Small intestine (tissue), 7 donors: ENCODE results near the gene TNFRSF19. TPM values are rescaled to one million over a fixed set of nuclear protein-coding genes. Genes with fewer than 3 reads are reported as not detected.
"Not testable (repeated sequence)": the region's sequence is repeated elsewhere in the genome, so short reads cannot be mapped to it uniquely, and the experiment has no call there.

Experiments used
- DNase-seq, 2 donors: peaks; one replicate each; pipeline versions ENCODE4 v3.0.0 to v3.0.0-alpha.2; 2013
- FAIRE-seq: peaks from 2 replicates; lab custom pipeline; 2012; peaks lifted over from hg19 to GRCh38; lab: Jason Lieb, UNC
- H3K27ac ChIP-seq, 3 donors: one replicate each; pipeline ENCODE4 v1.5.1; 2013; ENCODE audit warnings: low read length in 2 of 3, mild to moderate bottlenecking in 2 of 3, control low read depth in 1 of 3, inconsistent platforms in 1 of 3, low read depth in 1 of 3, moderate library complexity in 1 of 3
- H3K27me3 ChIP-seq, 3 donors: one replicate each; pipeline ENCODE4 v1.6.1; 2013; ENCODE audit warnings: low read length in 3 of 3, inconsistent platforms in 1 of 3; ENCODE audit not compliant: control insufficient read depth in 3 of 3, insufficient read depth in 3 of 3
- H3K36me3 ChIP-seq, 3 donors: one replicate each; pipeline ENCODE4 v1.6.1; 2013; ENCODE audit warnings: low read length in 3 of 3, inconsistent platforms in 1 of 3, low read depth in 1 of 3, mild to moderate bottlenecking in 1 of 3, moderate library complexity in 1 of 3; ENCODE audit not compliant: control insufficient read depth in 3 of 3, insufficient read depth in 2 of 3
- H3K4me1 ChIP-seq, 3 donors: one replicate each; pipeline ENCODE4 v1.6.1; 2013; ENCODE audit warnings: low read length in 2 of 3, inconsistent platforms in 1 of 3, low read depth in 1 of 3, mild to moderate bottlenecking in 1 of 3, moderate library complexity in 1 of 3; ENCODE audit not compliant: control insufficient read depth in 3 of 3, insufficient read depth in 2 of 3
- H3K4me3 ChIP-seq, 3 donors: one replicate each; pipeline ENCODE4 v1.5.1; 2013; ENCODE audit warnings: low read length in 3 of 3, control low read depth in 1 of 3, inconsistent platforms in 1 of 3, low read depth in 1 of 3, mild to moderate bottlenecking in 1 of 3, moderate library complexity in 1 of 3
- H3K9me3 ChIP-seq, 2 donors: one replicate each; pipeline ENCODE4 v1.6.1; 2013; ENCODE audit warnings: low read depth in 1 of 2, low read length in 1 of 2; ENCODE audit not compliant: control insufficient read depth in 2 of 2, insufficient read depth in 1 of 2
- WGBS, 3 donors: extraction: QIAGEN DNeasy Blood & Tissue Kit; methylation state at CpG; one replicate each; pipeline ENCODE4 v1.1.7; 2013; 5-methylcytosine and 5-hydroxymethylcytosine counted together
- polyA plus RNA-seq, 4 donors: library from polyadenylated mRNA; stranded (reverse) in 3 of 4; unstranded in 1 of 4; fragments of 200-250 nt in 3 of 4; fragments of 120-200 nt in 1 of 4; gene quantifications; one replicate each; pipeline versions ENCODE4 v1.2.1 to v1.2.3, GENCODE V29; 2013
- donor health status: healthy with polysubstance abuse.
- donor health status: control.
- donor health status: control.
- donor health status: Bipolar disorder and iron deficiency.
- donor health status: healthy.

TNFRSF19 gene
- polyA plus RNA-seq, 4 donors = 1.4 to 2.6 TPM; not detected in 2

DNA sequence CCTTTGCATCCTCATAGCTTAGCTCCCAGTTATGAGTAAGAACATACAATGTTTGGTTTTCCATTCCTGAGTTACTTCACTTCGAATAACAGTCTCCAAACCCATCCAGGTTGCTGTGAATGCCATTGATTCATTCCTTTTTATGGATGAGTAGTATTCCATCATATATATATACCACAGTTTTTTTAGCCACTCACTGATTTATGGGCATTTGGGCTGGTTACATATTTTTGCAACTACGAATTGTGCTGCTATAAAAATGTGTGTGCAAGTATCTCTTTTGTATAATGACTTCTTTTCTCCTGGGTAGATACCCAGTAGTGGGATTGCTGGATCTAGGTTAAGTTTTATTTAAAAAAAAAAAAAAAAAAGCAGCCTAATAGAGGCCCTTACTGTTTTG lies 14.1 kb downstream of the TNFRSF19 start:
- H3K36me3 ChIP-seq = no peaks in the 10 kb centered on the region
- no peak for FAIRE-seq
- H3K27ac ChIP-seq = no peak overlapping the region
- H3K27me3 ChIP-seq = peaks cover 0 to 13% (median 5%) of the 10 kb centered on the region in 3 donors
- DNase-seq = no peak
- no peaks in the 10 kb centered on the region for H3K4me1 ChIP-seq
- no peak overlapping the region for H3K4me3 ChIP-seq
- H3K9me3 ChIP-seq = no peaks in the 10 kb centered on the region
- 34 to 63% (median 44%) methylated on average over 2 of the region's 2 CpGs for WGBS, 3 donors

DNA sequence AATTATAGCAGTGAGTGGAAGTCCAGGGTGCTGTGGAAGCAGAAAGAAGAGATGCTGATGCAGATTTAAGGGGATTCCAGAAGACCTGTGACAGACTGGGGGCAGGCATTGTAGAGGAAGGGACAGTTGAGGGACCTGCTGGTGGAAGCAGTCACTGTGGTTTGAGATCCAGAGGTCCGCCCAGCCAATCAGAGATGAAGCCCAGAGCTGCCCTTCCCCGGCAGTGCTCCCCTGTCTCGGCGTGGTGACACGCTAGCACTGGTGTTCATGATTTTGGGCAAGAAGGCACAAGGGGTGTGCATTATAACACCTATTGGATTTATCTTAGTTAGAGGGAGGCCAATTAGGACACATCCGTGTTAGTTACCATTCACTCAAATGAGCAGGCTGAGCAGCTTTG lies 16.1 kb downstream of the TNFRSF19 start:
- no peak for DNase-seq
- H3K4me3 ChIP-seq = no peak overlapping the region
- no peak for FAIRE-seq
- no peak overlapping the region for H3K27ac ChIP-seq
- H3K27me3 ChIP-seq = peaks cover 0 to 3% (median under 1%) of the 10 kb centered on the region in 3 donors
- no peaks in the 10 kb centered on the region for H3K9me3 ChIP-seq
- 91 to 93% (median 91%) methylated on average over 6 of the region's 6 CpGs for WGBS, 3 donors
- no peaks in the 10 kb centered on the region for H3K36me3 ChIP-seq
- no peaks in the 10 kb centered on the region for H3K4me1 ChIP-seq

DNA sequence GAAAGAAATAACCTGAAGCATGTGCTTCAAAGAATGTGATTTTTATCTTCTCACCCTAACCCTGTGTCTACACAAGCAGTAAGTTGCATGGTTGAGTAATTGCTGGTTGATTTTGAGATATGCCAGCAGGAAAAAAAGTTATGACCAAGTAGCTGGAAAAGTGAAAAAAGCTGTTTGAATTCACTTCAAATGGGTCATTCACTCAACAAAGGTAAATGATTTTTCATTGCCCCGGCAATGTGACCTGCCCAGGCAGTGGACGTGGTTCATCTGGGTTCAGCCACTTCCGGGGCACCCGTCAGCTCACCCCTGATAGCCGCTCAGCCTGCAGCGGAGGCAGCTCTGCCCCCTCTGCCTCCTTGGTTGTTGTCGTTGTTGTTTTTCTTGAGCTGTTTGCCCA lies 18.5 kb downstream of the TNFRSF19 start:
- FAIRE-seq (no peak), DNase-seq (no peak)
- Histone ChIP-seq H3K27ac (no peak overlapping the region), H3K36me3 (no peaks in the 10 kb centered on the region), H3K4me1 (no peaks in the 10 kb centered on the region), H3K9me3 (no peaks in the 10 kb centered on the region), H3K27me3 (peaks cover 0 to 3% (median 0%) of the 10 kb centered on the region in 3 donors), H3K4me3 (no peak overlapping the region)
- WGBS, 3 donors = 69 to 84% (median 74%) methylated on average over 7 of the region's 7 CpGs

DNA sequence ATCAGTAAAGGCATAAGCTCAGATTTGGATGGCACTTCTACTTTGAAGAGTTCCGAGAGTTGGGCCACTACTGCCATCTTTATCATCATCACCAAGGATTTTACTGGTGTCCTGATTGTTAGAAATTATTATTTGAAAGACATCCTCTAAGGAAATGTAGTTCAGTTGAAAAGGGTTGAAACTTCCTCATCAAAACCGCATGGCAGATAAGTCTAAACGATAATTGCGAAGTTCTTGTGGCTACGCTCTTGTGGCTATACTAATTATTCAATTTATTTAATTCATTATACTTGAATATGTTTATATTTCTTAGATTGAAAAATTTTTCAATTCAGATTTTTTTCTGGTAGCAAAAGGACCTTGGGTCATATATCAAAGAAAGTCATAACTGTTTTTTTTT lies 22.4 kb downstream of the TNFRSF19 start:
- FAIRE-seq = no peak
- 75 to 89% (median 82%) methylated on average over 5 of the region's 5 CpGs for WGBS, 3 donors

DNA sequence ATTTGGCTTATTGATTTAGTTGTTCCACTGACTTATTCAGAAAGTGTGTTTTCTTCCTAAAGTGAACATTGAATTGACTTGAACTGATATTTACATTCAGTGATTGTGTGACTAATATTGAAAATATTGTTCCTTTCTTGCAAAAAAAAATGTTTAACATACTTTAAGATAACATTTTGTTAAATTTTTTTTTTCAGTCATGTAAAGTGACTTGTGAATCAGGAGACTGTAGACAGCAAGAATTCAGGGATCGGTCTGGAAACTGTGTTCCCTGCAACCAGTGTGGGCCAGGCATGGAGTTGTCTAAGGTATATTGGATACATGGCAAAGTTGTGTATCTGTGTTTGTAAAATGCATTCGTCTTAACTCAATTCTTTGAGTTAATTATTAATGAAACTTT lies 22.9 kb downstream of the TNFRSF19 start:
- Histone ChIP-seq H3K9me3 (peaks cover 0 to 10% of the 10 kb centered on the region in 2 donors), H3K27ac (no peak overlapping the region), H3K36me3 (no peaks in the 10 kb centered on the region), H3K4me3 (no peak overlapping the region), H3K27me3 (no peaks in the 10 kb centered on the region), H3K4me1 (no peaks in the 10 kb centered on the region)
- DNase-seq = no peak
- WGBS, 3 donors = 60 to 83% (median 65%) methylated on average over 2 of the region's 2 CpGs
- FAIRE-seq = no peak

More for the DNA sequence above, 22.4 kb downstream of the TNFRSF19 start:
- no peak overlapping the region for H3K4me3 ChIP-seq
- no peaks in the 10 kb centered on the region for H3K27me3 ChIP-seq
- no peaks in the 10 kb centered on the region for H3K36me3 ChIP-seq
- peaks cover 0 to 10% of the 10 kb centered on the region in 2 donors for H3K9me3 ChIP-seq
- no peak for DNase-seq
- no peaks in the 10 kb centered on the region for H3K4me1 ChIP-seq
- H3K27ac ChIP-seq = no peak overlapping the region

DNA sequence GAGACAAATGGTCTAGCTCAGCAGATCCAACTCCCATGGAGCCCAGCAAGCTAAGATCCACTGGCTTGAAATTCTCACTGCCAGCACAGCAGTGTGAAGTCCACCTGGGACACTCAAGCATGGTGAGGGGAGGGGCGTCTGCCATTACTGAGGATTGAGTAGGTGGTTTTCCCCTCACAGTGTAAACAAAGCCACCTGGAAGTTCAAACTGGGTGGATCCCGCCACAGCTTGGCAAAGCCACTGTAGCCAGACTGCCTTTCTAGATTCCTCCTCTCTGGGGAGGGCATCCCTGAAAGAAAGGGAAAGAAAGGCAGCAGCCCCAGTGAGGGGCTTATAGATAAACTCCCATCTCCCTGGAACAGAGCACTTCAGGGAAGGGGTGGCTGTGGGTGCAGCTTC lies 24.1 kb downstream of the TNFRSF19 start:
- not testable (repeated sequence) for FAIRE-seq, H3K27me3 ChIP-seq, H3K27ac ChIP-seq, H3K36me3 ChIP-seq, H3K4me3 ChIP-seq, H3K4me1 ChIP-seq, DNase-seq
- peaks cover 0 to 10% of the 10 kb centered on the region in 2 donors for H3K9me3 ChIP-seq
- WGBS, 3 donors = 39 to 65% (median 61%) methylated on average over 2 of the region's 2 CpGs

DNA sequence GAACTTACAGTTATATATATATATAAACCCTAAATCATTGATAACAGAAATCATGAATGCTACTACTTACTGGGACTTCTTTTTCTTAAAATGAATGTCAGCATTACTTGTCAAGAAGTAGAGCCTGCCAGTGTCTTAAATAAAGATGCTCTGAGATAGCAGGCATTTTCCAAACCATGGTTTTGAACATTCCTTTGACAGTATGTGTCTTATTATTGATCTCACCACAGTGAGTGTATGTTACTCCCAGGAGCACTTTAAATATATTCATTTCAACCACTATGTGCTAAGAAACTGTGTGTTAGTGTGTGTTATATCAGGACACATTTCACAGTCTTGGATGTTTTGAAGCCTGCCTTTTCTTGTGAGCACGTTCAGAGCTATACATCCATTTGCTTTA lies 28.2 kb downstream of the TNFRSF19 start:
- H3K27ac ChIP-seq = no peak overlapping the region
- FAIRE-seq = no peak
- no peaks in the 10 kb centered on the region for H3K4me1 ChIP-seq
- WGBS, 3 donors = 33 to 63% (median 63%) methylated on average over 1 of the region's 1 CpG
- H3K4me3 ChIP-seq = no peak overlapping the region
- DNase-seq = no peak
- H3K9me3 ChIP-seq = peaks cover 0 to 10% of the 10 kb centered on the region in 2 donors
- H3K27me3 ChIP-seq = no peaks in the 10 kb centered on the region
- no peaks in the 10 kb centered on the region for H3K36me3 ChIP-seq

DNA sequence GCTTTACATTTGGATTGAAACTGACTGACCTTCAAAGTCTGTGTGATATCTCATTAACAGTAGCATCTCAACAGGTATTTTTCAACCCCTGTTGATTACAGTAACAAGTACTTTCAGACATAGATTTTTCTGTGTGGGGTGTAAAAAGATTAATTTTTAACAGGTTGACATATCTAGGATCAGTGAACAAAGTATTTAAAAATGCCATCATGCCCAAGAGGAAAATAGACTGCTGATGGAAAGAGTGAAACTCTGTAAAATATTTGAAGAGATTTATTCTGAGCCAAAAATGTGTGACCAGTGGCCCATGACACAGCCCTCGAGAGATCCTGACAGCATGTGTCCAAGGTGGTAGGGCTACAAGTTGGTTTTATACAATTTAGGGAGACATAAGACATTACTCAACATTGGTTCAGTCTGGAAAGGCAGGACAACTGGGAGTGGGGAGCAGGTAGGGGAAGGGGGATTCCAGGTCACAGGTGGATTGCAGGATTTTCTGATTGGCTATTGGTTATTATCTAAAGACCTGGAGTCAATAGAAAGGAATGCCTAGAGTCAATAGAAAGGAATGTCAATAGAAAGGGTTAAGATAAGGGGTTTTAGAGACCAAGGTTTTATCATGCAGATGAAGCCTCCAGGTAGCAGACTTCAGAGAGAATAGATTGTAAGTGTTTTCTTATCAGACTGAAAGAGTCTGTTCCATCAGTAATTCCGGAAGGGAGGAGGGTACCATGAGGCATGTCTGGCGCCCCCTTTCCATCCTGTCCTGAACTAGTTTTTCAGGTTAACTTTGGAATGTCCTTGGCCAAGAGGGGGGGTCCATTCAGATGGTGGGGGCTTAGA lies 29.1 kb downstream of the TNFRSF19 start:
- H3K27ac ChIP-seq = no peak overlapping the region
- no peak for FAIRE-seq

More for the DNA sequence above, 29.1 kb downstream of the TNFRSF19 start:
- 29 to 54% (median 31%) methylated on average over 3 of the region's 3 CpGs for WGBS, 3 donors
- H3K4me3 ChIP-seq = no peak overlapping the region
- peaks cover 0 to 5% of the 10 kb centered on the region in 2 donors for H3K9me3 ChIP-seq
- peak in 1 of 2 donors; percentile 17 for DNase-seq
- no peaks in the 10 kb centered on the region for H3K27me3 ChIP-seq
- no peaks in the 10 kb centered on the region for H3K36me3 ChIP-seq
- H3K4me1 ChIP-seq = no peaks in the 10 kb centered on the region
